Measurements from ENCODE around the gene SHROOM3. TPM values are rescaled to one million over a fixed set of nuclear protein-coding genes. Genes with fewer than 3 reads are reported as not detected.

The SHROOM3 gene
- total RNA-seq, 1 donor from 2014 or later = 45.1 TPM

DNA sequence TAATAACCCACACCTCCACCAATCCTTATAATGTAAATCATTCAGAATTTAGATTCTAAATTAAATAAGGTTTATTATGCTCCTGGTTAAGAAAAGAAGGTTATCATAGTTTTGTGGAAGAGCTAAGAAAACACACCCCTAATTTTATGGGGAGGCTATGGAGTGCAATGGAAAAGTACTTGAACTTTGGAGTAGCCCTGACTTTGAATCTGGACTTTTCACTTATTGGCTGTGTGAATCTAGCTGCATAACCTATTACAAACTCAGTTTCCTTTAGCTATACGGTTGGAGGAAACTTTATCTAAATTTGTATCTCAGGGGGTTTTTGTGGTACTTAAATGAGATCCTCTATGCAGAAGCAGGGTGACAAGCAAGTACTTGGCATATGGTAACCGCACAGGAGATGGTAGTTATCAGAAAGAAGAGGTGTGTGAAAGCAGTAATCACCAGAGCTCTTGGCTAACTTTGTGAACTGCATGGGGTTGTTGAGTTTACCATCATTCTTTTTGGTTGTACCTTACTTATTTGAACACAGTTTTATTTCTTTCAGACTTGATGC is 143.1 kb downstream of the SHROOM3 start:
- Histone ChIP-seq H3K36me3 (ENCODE audit: control insufficient read depth, insufficient read depth, low read length) (no peaks in the 10 kb centered on the region), H3K4me3 (ENCODE audit: low read depth, low read length) (no peak overlapping the region), H3K27me3 (ENCODE audit: control insufficient read depth, insufficient read depth, low read length) (no peaks in the 10 kb centered on the region)
- TF ChIP-seq CTCF (IDR thresholded peaks at IDR 0.05; ENCODE audit: insufficient read depth, low read length, poor library complexity, severe bottlenecking) = no peak
- no peak for DNase-seq (ENCODE audit: low read depth)

DNA sequence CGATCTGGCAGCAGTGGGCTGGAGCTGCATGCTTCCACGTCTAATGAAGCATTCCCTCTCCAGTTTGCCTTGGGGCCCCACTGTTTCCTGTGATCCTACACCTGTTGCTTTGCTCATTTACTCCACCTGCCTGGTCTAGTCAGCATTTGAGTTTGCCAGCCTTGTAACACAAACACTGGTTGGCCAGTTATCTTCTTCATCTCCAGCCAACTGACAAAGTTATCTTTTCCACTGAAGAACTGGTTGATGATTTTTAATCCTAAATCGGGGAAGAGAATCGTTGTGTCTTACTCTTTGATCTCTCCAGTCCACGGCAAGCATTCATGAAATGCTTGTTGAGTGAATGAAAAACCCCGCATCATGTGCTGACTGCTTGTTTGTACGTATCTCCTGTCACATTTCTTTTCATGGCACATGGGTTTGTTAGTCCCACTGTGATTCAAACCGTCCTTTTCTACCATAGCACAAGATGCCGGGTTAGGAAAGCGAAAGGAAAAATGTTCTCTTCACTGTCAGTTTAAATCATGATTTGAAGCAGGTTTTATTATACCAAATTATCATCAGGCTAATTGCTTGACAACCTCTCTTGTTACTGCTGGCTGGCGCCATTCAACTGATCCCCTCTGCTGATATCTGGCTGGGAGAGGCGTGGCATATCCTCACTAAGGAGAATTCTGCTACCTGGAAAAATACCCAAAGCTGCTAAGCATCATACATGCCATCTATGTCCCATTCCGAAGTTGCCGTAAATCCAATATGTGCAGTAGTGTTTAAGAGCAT is 144.8 kb downstream of the SHROOM3 start:
- TF ChIP-seq CTCF (IDR thresholded peaks at IDR 0.05; ENCODE audit: insufficient read depth, low read length, poor library complexity, severe bottlenecking) = no peak
- H3K36me3 ChIP-seq (ENCODE audit: control insufficient read depth, insufficient read depth, low read length) = no peaks in the 10 kb centered on the region
- H3K4me3 ChIP-seq (ENCODE audit: low read depth, low read length) = no peak overlapping the region
- H3K27me3 ChIP-seq (ENCODE audit: control insufficient read depth, insufficient read depth, low read length) = no peaks in the 10 kb centered on the region
- DNase-seq (ENCODE audit: low read depth) = no peak

DNA sequence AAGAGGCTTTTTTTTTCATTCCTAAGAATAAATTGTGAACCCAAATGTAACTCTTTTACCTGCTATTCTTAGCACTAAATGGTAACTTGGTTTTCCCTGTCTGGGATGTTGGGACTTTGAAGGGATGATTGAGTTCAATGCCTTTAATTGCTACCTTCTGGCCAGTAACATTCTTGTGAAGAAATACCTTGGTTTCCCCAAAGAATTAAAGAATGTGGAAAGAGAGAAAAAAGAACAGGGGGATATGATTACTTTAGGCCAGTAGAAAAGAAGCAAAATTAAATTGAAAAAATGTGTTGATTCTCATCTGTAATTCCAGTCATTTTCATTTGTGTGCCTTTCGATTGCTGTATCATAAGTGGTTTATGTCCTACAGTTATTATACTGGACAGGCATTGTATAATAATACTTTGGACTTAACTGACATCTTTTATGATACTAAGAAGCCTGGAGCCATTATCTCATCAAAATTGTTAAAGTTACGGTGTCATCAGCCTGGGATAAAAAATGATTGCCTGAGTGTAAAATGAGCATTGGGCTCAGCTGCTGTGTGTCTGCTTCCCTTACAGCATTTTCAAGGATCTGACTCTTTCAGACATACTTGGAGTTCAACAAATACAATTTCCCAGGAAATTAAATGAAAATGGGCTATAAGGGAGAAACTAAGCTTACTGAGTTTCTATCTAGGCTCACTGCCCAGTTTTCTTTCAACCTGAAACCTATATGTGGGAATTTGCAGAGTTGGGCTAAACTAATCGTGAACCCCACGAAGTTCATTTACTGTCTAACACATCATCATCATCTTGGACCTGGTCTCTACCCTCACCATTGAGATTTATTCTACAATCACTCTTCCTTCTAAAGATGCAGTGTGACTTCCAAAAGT is 146.3 kb downstream of the SHROOM3 start:
- Histone ChIP-seq H3K4me3 (ENCODE audit: low read depth, low read length) (no peak overlapping the region), H3K36me3 (ENCODE audit: control insufficient read depth, insufficient read depth, low read length) (no peaks in the 10 kb centered on the region), H3K27me3 (ENCODE audit: control insufficient read depth, insufficient read depth, low read length) (no peaks in the 10 kb centered on the region)
- no peak for TF ChIP-seq CTCF (IDR thresholded peaks at IDR 0.05; ENCODE audit: insufficient read depth, low read length, poor library complexity, severe bottlenecking)
- no peak for DNase-seq (ENCODE audit: low read depth)

- H3K4me3 ChIP-seq (ENCODE audit: low read depth, low read length) = no peak overlapping the region
- H3K27me3 ChIP-seq (ENCODE audit: control insufficient read depth, insufficient read depth, low read length) = no peaks in the 10 kb centered on the region
- H3K36me3 ChIP-seq (ENCODE audit: control insufficient read depth, insufficient read depth, low read length) = no peaks in the 10 kb centered on the region
- DNase-seq (ENCODE audit: low read depth) = no peak
- TF ChIP-seq CTCF (IDR thresholded peaks at IDR 0.05; ENCODE audit: insufficient read depth, low read length, poor library complexity, severe bottlenecking) = no peak
Observed at GRCh38 chr4:76582074-76582816, 147.2 kb downstream of the SHROOM3 start.

DNA sequence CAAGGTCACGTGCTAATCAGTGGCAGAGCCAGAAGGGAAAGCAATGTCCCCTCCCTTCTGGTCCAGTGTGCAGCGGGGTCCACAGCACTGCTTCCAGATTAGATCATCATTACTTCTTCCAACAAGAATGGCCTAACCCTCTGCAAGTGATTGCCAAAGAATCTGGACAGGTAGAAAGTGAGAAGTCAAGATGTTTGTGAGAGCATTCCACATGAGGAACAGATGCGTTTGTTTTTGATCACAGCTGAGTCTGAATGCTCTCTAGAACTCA is 147.7 kb downstream of the SHROOM3 start:
- no peak overlapping the region for H3K4me3 ChIP-seq (ENCODE audit: low read depth, low read length)
- TF ChIP-seq CTCF (IDR thresholded peaks at IDR 0.05; ENCODE audit: insufficient read depth, low read length, poor library complexity, severe bottlenecking) = no peak
- no peak for DNase-seq (ENCODE audit: low read depth)
- H3K36me3 ChIP-seq (ENCODE audit: control insufficient read depth, insufficient read depth, low read length) = no peaks in the 10 kb centered on the region
- no peaks in the 10 kb centered on the region for H3K27me3 ChIP-seq (ENCODE audit: control insufficient read depth, insufficient read depth, low read length)

Data from kidney epithelial cell (primary cell).